Type B pancreatic cell (in vitro differentiated cells): ENCODE data around the gene KIAA1755. TPM values are rescaled to one million over a fixed set of nuclear protein-coding genes. Genes with fewer than 3 reads are reported as not detected.
"Not testable (repeated sequence)": the region's sequence is repeated elsewhere in the genome, so short reads cannot be mapped to it uniquely, and the experiment has no call there.

Experiments
- DNase-seq: peaks from one replicate; pipeline ENCODE4 v3.0.0; 2021; ENCODE audit warnings: mixed read lengths; ENCODE audit not compliant: unreplicated experiment; ENCODE audit errors: extremely low spot score
- H3K27ac Mint-ChIP-seq: 2 replicates; pipeline ENCODE4 v1.8.0; 2021; ENCODE audit warnings: mild to moderate bottlenecking, mixed read lengths
- H3K27me3 Mint-ChIP-seq: 2 replicates; pipeline ENCODE4 v1.8.0; 2021; ENCODE audit warnings: mixed read lengths
- H3K36me3 Mint-ChIP-seq: 2 replicates; pipeline ENCODE4 v1.8.0; 2021; ENCODE audit warnings: mixed read lengths
- H3K4me1 Mint-ChIP-seq: one replicate; pipeline ENCODE4 v1.8.0; 2021; ENCODE audit warnings: mixed read lengths; ENCODE audit not compliant: unreplicated experiment
- H3K4me3 Mint-ChIP-seq: 2 replicates; pipeline ENCODE4 v1.8.0; 2021; ENCODE audit warnings: mild to moderate bottlenecking, mixed read lengths
- H3K9me3 Mint-ChIP-seq: 2 replicates; pipeline ENCODE4 v1.8.0; 2021; ENCODE audit warnings: mixed read lengths
- total RNA-seq: library from RNA; stranded (reverse); gene quantifications from 2 replicates; pipeline ENCODE4 v1.2.1, GENCODE V29; 2021; ENCODE audit warnings: low replicate concordance
- TF ChIP-seq, protein P1 (sequence below): fragments of 200-600 bp; sonication (generic); conservative IDR thresholded peaks from 2 replicates; pipeline ENCODE4 v1.5.0; 2021; ENCODE audit warnings: antibody characterized with exemption, mild to moderate bottlenecking

Gene KIAA1755
- total RNA-seq, 1 donor from 2014 or later: 4.7 TPM

DNA sequence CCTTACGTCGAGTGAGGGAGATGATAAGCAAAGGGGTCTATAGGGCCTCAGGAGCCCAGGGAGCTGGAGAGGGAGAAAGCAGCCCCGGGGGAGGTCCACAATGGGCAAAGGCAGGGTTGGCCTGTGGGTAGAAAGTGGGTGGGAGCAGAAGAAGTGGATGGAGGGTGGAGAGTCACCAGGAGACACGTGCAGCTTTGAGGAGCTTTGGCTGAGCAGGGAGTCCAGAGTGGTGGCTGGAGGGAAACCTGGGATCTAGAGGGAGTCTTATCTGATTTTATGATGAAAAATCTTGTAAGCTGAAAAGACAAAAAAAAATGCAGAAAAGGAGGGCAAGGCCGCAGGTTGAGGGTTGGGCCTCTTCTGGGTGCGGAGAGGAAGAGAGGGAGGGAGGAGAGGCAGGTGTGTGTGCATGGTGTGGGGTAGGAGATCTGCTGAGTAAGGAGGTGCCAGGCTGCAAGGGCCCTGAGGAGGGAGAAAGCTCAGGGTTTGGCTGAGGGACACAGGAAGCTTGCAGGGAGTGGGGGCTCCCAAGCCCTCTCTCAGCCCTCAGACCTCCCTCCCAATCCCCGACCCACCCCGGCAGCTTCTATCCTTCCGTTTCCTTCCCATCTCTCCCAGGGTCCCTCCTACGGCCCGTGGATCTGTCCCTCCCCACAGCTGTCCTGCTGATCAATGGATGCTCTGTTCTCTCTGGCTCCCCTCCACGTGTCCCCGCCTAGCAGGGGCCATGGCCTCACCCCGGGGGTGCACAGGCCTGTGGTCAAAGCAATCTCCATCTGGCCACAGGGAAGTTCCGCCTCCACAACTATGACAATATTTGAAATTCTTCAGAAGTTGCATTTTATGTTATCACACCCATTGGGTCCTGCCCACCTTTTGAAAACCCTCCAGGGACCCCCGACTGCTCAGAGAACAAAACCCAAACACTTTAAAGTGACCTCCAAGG, 26.3 kb upstream of the KIAA1755 start:
- H3K4me3 Mint-ChIP-seq: no peak overlapping the region

DNA sequence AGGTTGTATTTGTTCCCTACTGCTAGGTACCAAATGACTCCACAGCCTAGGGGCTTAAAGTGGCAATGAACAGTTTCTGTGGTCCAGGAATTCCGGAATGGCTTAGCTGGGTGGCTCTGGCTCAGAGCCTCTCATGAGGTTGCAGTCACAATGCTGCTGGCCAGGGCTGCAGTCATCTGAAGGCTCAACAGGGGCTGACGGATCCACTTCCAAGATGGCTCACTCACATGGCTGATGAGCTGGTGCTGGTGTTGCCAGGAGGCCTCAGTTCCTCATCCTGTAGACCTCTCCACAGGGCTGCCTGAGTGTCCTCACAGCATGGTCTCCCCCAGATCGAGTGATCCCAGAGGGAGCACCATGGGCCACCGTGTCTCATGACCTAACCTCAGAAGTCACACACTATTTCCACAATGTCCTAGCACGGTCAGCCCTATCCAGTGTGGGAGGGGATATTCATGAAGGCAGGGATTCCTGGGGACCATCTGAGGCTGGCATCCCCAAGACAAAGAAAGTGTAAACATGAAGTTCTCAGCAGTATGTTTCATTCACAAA, 24.4 kb upstream of the KIAA1755 start:
- no peak overlapping the region for H3K4me3 Mint-ChIP-seq
- DNase-seq: no peak
- H3K27me3 Mint-ChIP-seq: no peaks in the 10 kb centered on the region
- no peaks in the 10 kb centered on the region for H3K36me3 Mint-ChIP-seq
- peaks cover 19% of the 10 kb centered on the region for H3K4me1 Mint-ChIP-seq
- no peaks in the 10 kb centered on the region for H3K9me3 Mint-ChIP-seq
- H3K27ac Mint-ChIP-seq: no peak overlapping the region
- TF ChIP-seq, protein P1, sequence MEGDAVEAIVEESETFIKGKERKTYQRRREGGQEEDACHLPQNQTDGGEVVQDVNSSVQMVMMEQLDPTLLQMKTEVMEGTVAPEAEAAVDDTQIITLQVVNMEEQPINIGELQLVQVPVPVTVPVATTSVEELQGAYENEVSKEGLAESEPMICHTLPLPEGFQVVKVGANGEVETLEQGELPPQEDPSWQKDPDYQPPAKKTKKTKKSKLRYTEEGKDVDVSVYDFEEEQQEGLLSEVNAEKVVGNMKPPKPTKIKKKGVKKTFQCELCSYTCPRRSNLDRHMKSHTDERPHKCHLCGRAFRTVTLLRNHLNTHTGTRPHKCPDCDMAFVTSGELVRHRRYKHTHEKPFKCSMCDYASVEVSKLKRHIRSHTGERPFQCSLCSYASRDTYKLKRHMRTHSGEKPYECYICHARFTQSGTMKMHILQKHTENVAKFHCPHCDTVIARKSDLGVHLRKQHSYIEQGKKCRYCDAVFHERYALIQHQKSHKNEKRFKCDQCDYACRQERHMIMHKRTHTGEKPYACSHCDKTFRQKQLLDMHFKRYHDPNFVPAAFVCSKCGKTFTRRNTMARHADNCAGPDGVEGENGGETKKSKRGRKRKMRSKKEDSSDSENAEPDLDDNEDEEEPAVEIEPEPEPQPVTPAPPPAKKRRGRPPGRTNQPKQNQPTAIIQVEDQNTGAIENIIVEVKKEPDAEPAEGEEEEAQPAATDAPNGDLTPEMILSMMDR: no peak

More for the DNA sequence above, 26.3 kb upstream of the KIAA1755 start:
- no peak for DNase-seq
- no peaks in the 10 kb centered on the region for H3K27me3 Mint-ChIP-seq
- peak overlapping the region; percentile 41 for H3K27ac Mint-ChIP-seq
- TF ChIP-seq, protein P1: no peak
- H3K9me3 Mint-ChIP-seq: no peaks in the 10 kb centered on the region
- no peaks in the 10 kb centered on the region for H3K36me3 Mint-ChIP-seq
- peaks cover 29% of the 10 kb centered on the region for H3K4me1 Mint-ChIP-seq

- not testable (repeated sequence) for DNase-seq, H3K27ac Mint-ChIP-seq, H3K4me3 Mint-ChIP-seq, H3K36me3 Mint-ChIP-seq, H3K27me3 Mint-ChIP-seq, H3K9me3 Mint-ChIP-seq
- H3K4me1 Mint-ChIP-seq: peaks cover 19% of the 10 kb centered on the region
Observed at GRCh38 chr20:38284066-38284650, 23.6 kb upstream of the KIAA1755 start.

GRCh38 chr20:38283236-38283635, 22.7 kb upstream of the KIAA1755 start:
- no peak overlapping the region for H3K4me3 Mint-ChIP-seq
- H3K36me3 Mint-ChIP-seq: no peaks in the 10 kb centered on the region
- no peak overlapping the region for H3K27ac Mint-ChIP-seq
- peak; percentile 63 for DNase-seq
- TF ChIP-seq, protein P1: no peak
- H3K4me1 Mint-ChIP-seq: peaks cover 25% of the 10 kb centered on the region
- H3K9me3 Mint-ChIP-seq: no peaks in the 10 kb centered on the region
- peaks cover 2% of the 10 kb centered on the region for H3K27me3 Mint-ChIP-seq

DNA sequence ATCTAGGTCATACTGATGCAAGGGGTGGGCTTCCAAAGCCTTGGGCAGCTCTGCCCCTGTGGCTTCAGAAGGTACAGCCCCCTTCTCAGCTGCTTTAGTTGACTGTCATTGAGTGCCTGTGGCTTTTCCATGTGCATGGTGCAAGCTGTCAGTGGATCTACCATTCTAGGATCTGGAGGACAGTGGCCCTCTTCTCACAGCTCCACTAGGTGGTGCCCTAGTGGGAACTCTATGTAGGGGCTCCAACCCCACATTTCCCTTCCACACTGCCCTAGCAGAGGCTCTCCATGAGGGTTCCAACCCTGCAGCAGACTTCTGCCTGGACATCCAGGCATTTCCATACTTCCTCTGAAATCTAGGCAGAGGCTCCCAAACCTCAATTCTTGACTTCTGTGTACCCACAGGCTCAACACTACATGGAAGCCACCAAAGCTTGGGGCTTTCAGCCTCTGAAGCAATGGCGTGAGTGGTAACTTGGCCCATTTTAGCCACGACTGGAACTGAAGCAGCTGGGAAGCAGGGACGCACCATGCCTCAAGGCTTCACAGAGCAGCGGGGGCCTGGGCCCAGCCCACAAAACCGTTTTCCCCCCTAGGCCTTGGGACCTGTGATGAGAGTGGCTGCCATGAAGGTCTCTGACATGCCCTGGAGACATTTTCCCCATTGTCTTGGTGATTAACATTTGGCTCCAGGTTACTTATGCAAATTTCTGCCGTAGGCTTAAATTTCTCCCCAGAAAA, 20.8 kb upstream of the KIAA1755 start:
- H3K4me1 Mint-ChIP-seq: peaks cover 18% of the 10 kb centered on the region
- DNase-seq: peak; percentile 34
- H3K9me3 Mint-ChIP-seq, H3K27me3 Mint-ChIP-seq, H3K36me3 Mint-ChIP-seq, H3K4me3 Mint-ChIP-seq, H3K27ac Mint-ChIP-seq: not testable (repeated sequence)

GRCh38 chr20:38278763-38279162, 18.2 kb upstream of the KIAA1755 start:
- Mint-ChIP-seq H3K9me3 (no peaks in the 10 kb centered on the region), H3K27ac (no peak overlapping the region)

More at GRCh38 chr20:38278763-38279162, 18.2 kb upstream of the KIAA1755 start:
- Mint-ChIP-seq H3K27me3 (peaks cover 2% of the 10 kb centered on the region), H3K4me1 (peaks cover 15% of the 10 kb centered on the region), H3K4me3 (no peak overlapping the region), H3K36me3 (no peaks in the 10 kb centered on the region)
- peak; percentile 11 for DNase-seq
- TF ChIP-seq, protein P1: no peak
